ENCODE measurements around the gene MBD5. TPM values are rescaled to one million over a fixed set of nuclear protein-coding genes. Genes with fewer than 3 reads are reported as not detected.

The MBD5 gene
- total and polyA plus RNA-seq, 2 donors (not counting 1 experiment from before 2014, with no cell fraction given) = 10.9 to 69.7 TPM

DNA sequence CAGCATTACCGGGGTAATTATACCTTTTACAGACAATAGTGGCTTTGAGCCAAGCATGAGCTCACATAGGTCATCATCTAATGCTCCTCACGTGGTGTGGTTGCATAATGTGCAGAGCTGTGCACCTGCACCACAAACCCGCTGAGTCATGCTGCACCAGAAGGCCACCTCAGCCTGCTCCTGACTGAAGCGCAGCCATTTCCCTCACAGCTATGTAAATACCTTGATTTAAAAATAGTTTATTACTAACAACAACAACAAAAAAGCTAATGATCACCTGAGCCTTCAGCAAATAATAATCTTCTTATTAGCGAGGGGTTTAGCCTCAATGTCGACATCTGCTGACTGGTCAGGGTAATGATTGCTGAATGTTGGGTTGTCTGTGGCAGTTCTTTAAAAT lies 238.8 kb downstream of the MBD5 start:
- H3K9me3 Mint-ChIP-seq (ENCODE audit: insufficient read depth) = peaks cover 13% of the 10 kb centered on the region
- no peaks in the 10 kb centered on the region for H3K27me3 ChIP-seq (replicated peaks in 1 of 4; ENCODE audit: control extremely low read depth in 1 of 4, control insufficient read depth in 3 of 4, insufficient read depth in 4 of 4, low read length in 3 of 4)
- H3K4me3 Mint-ChIP-seq = no peak overlapping the region
- no peak for TF ChIP-seq EZH2 (IDR thresholded peaks at IDR 0.05; ENCODE audit: borderline replicate concordance, insufficient read depth, low read depth, low read length, poor library complexity, severe bottlenecking)
- TF ChIP-seq, protein P1, sequence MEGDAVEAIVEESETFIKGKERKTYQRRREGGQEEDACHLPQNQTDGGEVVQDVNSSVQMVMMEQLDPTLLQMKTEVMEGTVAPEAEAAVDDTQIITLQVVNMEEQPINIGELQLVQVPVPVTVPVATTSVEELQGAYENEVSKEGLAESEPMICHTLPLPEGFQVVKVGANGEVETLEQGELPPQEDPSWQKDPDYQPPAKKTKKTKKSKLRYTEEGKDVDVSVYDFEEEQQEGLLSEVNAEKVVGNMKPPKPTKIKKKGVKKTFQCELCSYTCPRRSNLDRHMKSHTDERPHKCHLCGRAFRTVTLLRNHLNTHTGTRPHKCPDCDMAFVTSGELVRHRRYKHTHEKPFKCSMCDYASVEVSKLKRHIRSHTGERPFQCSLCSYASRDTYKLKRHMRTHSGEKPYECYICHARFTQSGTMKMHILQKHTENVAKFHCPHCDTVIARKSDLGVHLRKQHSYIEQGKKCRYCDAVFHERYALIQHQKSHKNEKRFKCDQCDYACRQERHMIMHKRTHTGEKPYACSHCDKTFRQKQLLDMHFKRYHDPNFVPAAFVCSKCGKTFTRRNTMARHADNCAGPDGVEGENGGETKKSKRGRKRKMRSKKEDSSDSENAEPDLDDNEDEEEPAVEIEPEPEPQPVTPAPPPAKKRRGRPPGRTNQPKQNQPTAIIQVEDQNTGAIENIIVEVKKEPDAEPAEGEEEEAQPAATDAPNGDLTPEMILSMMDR (IDR thresholded peaks at IDR 0.05) = no peak
- H2AFZ ChIP-seq (ENCODE audit: insufficient read depth, low read depth, low read length, poor library complexity, severe bottlenecking) = no peak overlapping the region
- DNase-seq (no peak), ATAC-seq (ENCODE audit: low read depth) (no peak)
- H4K20me1 ChIP-seq (ENCODE audit: control insufficient read depth, insufficient read depth, low read length, poor library complexity, severe bottlenecking) = no peaks in the 10 kb centered on the region
- no peak overlapping the region for H3K27ac ChIP-seq (ENCODE audit: low read length in 2 of 2)
- no peaks in the 10 kb centered on the region for H3K4me1 Mint-ChIP-seq
- intact Hi-C loops (cut with micrococcal nuclease) = no loop called here
- CTCF ChIA-PET = interaction anchor here (1.3 kb wide), 1 partner anchor 13 kb away, joined by 4 read pairs; no protein-coding TSS in a partner anchor
- peaks cover 0 to 50% (median 18%) of the 10 kb centered on the region in 3 donors for H3K9me3 ChIP-seq (ENCODE audit: control extremely low read depth in 1 of 3, control insufficient read depth in 2 of 3, insufficient read depth in 1 of 3, low read length in 2 of 3)
- POLR2A ChIA-PET = no interaction called here
- no peak overlapping the region for H3K4me2 ChIP-seq (replicated peaks; ENCODE audit: low read depth, low read length, poor library complexity, severe bottlenecking)
- H3K4me1 ChIP-seq (ENCODE audit: control insufficient read depth in 2 of 2, insufficient read depth in 2 of 2, low read length in 2 of 2) = no peaks in the 10 kb centered on the region
- no peak overlapping the region for H3K9ac ChIP-seq (ENCODE audit: low read length)
- no peak overlapping the region for H3K27ac Mint-ChIP-seq
- H3K27me3 Mint-ChIP-seq = no peaks in the 10 kb centered on the region
- no peak overlapping the region for H3K4me3 ChIP-seq (ENCODE audit: control extremely low read depth in 1 of 5, extremely low read depth in 1 of 5, insufficient read depth in 1 of 5, low read depth in 2 of 5, low read length in 4 of 5)
- no peaks in the 10 kb centered on the region for H3K79me2 ChIP-seq (ENCODE audit: control insufficient read depth, insufficient read depth, low read length)
- WGBS (ENCODE audit: insufficient coverage) = 100% methylated on average over 2 of the region's 6 CpGs
- H3K36me3 ChIP-seq (replicated peaks in 1 of 2; ENCODE audit: control extremely low read depth in 1 of 2, control insufficient read depth in 1 of 2, extremely low read depth in 1 of 2, insufficient read depth in 2 of 2, low read length in 1 of 2) = no peaks in the 10 kb centered on the region

DNA sequence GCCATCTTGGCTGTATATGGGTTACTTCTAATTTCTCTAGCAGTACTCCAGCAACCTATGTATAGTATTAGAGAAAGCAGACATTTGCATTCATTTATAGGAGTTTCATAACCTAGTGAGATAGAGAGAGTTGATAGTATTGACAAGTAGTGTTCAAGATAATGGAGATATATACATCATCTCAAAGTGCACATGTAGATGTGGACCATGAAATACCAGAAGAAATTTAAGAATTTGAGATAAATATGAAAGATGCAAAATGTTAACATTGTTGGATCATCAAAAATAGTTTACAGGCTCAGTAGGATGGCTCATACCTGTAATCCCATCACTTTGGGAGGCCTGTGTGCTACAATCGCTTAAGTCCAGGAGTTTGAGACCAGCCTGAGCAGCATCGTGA lies 243.0 kb downstream of the MBD5 start:
- no peaks in the 10 kb centered on the region for H3K4me1 ChIP-seq (ENCODE audit: control insufficient read depth in 2 of 2, insufficient read depth in 2 of 2, low read length in 2 of 2)
- no peak overlapping the region for H2AFZ ChIP-seq (ENCODE audit: insufficient read depth, low read depth, low read length, poor library complexity, severe bottlenecking)
- no peak overlapping the region for H3K9ac ChIP-seq (ENCODE audit: low read length)
- no peaks in the 10 kb centered on the region for H3K79me2 ChIP-seq (ENCODE audit: control insufficient read depth, insufficient read depth, low read length)
- no peak overlapping the region for H3K4me2 ChIP-seq (replicated peaks; ENCODE audit: low read depth, low read length, poor library complexity, severe bottlenecking)
- no peaks in the 10 kb centered on the region for H3K36me3 ChIP-seq (replicated peaks in 1 of 2; ENCODE audit: control extremely low read depth in 1 of 2, control insufficient read depth in 1 of 2, extremely low read depth in 1 of 2, insufficient read depth in 2 of 2, low read length in 1 of 2)
- DNase-seq = no peak
- intact Hi-C loops (cut with micrococcal nuclease) = no loop called here
- no peak for ATAC-seq (ENCODE audit: low read depth)
- no CpG with 5 or more reads among the region's 2 CpGs for WGBS (ENCODE audit: insufficient coverage)
- CTCF ChIA-PET = no interaction called here
- POLR2A ChIA-PET = no interaction called here
- no peak overlapping the region for H3K4me3 Mint-ChIP-seq
- no peaks in the 10 kb centered on the region for H3K4me1 Mint-ChIP-seq
- no peaks in the 10 kb centered on the region for H3K27me3 ChIP-seq (replicated peaks in 1 of 4; ENCODE audit: control extremely low read depth in 1 of 4, control insufficient read depth in 3 of 4, insufficient read depth in 4 of 4, low read length in 3 of 4)
- peaks cover 0 to 10% (median 9%) of the 10 kb centered on the region in 3 donors for H3K9me3 ChIP-seq (ENCODE audit: control extremely low read depth in 1 of 3, control insufficient read depth in 2 of 3, insufficient read depth in 1 of 3, low read length in 2 of 3)
- H3K9me3 Mint-ChIP-seq (ENCODE audit: insufficient read depth) = peaks cover 8% of the 10 kb centered on the region
- TF ChIP-seq, protein P1 (IDR thresholded peaks at IDR 0.05) = no peak
- TF ChIP-seq EZH2 (IDR thresholded peaks at IDR 0.05; ENCODE audit: borderline replicate concordance, insufficient read depth, low read depth, low read length, poor library complexity, severe bottlenecking) = no peak
- H3K27ac ChIP-seq (ENCODE audit: low read length in 2 of 2) = no peak overlapping the region
- no peak overlapping the region for H3K4me3 ChIP-seq (ENCODE audit: control extremely low read depth in 1 of 5, extremely low read depth in 1 of 5, insufficient read depth in 1 of 5, low read depth in 2 of 5, low read length in 4 of 5)
- H4K20me1 ChIP-seq (ENCODE audit: control insufficient read depth, insufficient read depth, low read length, poor library complexity, severe bottlenecking) = no peaks in the 10 kb centered on the region
- no peak overlapping the region for H3K27ac Mint-ChIP-seq
- no peaks in the 10 kb centered on the region for H3K27me3 Mint-ChIP-seq
